HepG2 (cell line): ENCODE data around the gene STAP2. TPM values are rescaled to one million over a fixed set of nuclear protein-coding genes. Genes with fewer than 3 reads are reported as not detected.
A peak's percentile ranks its signal among the peaks of the same experiment; 100 is the strongest.

Experiments used
- AHR ChIP-seq: IDR thresholded peaks from 2 replicates; pipeline ENCODE4 v1.6.1; 2018; ENCODE audit warnings: missing genetic modification reagents, missing compliant biosample characterization
- ERF ChIP-seq: IDR thresholded peaks from 2 replicates; pipeline ENCODE4 v1.6.1; 2018; ENCODE audit warnings: missing biosample characterization, missing genetic modification reagents
- EZH2 ChIP-seq: conservative IDR thresholded peaks from 2 replicates; pipeline ENCODE4 v1.6.1; 2012; ENCODE audit warnings: mild to moderate bottlenecking, low read depth, low read length, moderate library complexity
- GPBP1L1 ChIP-seq: sonication (generic); formaldehyde crosslinking; IDR thresholded peaks from 2 replicates; pipeline ENCODE4 v1.5.0; 2020; ENCODE audit warnings: mild to moderate bottlenecking, missing genetic modification reagents
- HDAC6 ChIP-seq: fragments of 200-600 bp; sonication (generic); IDR thresholded peaks from 2 replicates; pipeline ENCODE4 v1.7.0; 2017; ENCODE audit warnings: mild to moderate bottlenecking, antibody characterized with exemption, low read length, low read depth
- HIVEP1 ChIP-seq: sonication (generic); formaldehyde crosslinking; IDR thresholded peaks from 2 replicates; pipeline ENCODE4 v1.4.0; 2020; ENCODE audit warnings: mild to moderate bottlenecking, missing genetic modification reagents
- NFIB ChIP-seq: sonication (generic); formaldehyde crosslinking; IDR thresholded peaks from 2 replicates; pipeline ENCODE4 v1.9.0; 2021; ENCODE audit warnings: missing genetic modification reagents, mild to moderate bottlenecking, borderline replicate concordance
- RELA ChIP-seq: sonication (generic); formaldehyde crosslinking; IDR thresholded peaks from 2 replicates; pipeline ENCODE4 v1.4.0; 2020; ENCODE audit warnings: missing genetic modification reagents
- RFX3 ChIP-seq: IDR thresholded peaks from 2 replicates; pipeline ENCODE4 v1.6.1; 2016; ENCODE audit warnings: missing biosample characterization, missing genetic modification reagents
- SP140L ChIP-seq: sonication (generic); formaldehyde crosslinking; IDR thresholded peaks from 2 replicates; pipeline ENCODE4 v1.4.0; 2020; ENCODE audit warnings: missing genetic modification reagents, borderline replicate concordance
- ZBED4 ChIP-seq: sonication (generic); formaldehyde crosslinking; IDR thresholded peaks from 2 replicates; pipeline ENCODE4 v1.4.0; 2020; ENCODE audit warnings: missing genetic modification reagents, borderline replicate concordance
- ZBTB33 ChIP-seq: sonication (generic); formaldehyde crosslinking; IDR thresholded peaks from 2 replicates; pipeline ENCODE4 v1.4.0; 2020; ENCODE audit warnings: missing genetic modification reagents
- ZGPAT ChIP-seq: IDR thresholded peaks from 2 replicates; pipeline ENCODE4 v1.6.1; 2016; ENCODE audit warnings: mild to moderate bottlenecking
- ZNF281 ChIP-seq: sonication (generic); formaldehyde crosslinking; IDR thresholded peaks from 2 replicates; pipeline ENCODE4 v1.4.0; 2020; ENCODE audit warnings: missing genetic modification reagents, borderline replicate concordance
- ZNF574 ChIP-seq: sonication (generic); formaldehyde crosslinking; IDR thresholded peaks from 2 replicates; pipeline ENCODE4 v1.4.0; 2020; ENCODE audit warnings: missing genetic modification reagents
- polyA plus RNA-seq, 8 experiments: library from polyadenylated mRNA; depleted of rRNA in 3 of 8; stranded (reverse) in 7 of 8; unstranded in 1 of 8; fragments of >200 nt; fragmentation: Illumina TruSeq in 4 of 8; extraction: Trizol in 4 of 8; gene quantifications; 2 replicates each; pipeline versions ENCODE4 v1.2.1 to v1.2.3, GENCODE V29; 2011 to 2016; ENCODE audit warnings: low read depth in 4 of 8, missing spikeins in 1 of 8, mixed read lengths in 1 of 8; ENCODE audit not compliant: insufficient read depth in 1 of 8
- total RNA-seq, 5 experiments: library from RNA; depleted of rRNA; stranded (reverse); fragments of >200 nt; fragmentation: Illumina TruSeq; extraction: Trizol; gene quantifications; 2 replicates each; pipeline ENCODE4 v1.2.3, GENCODE V29; 2016; ENCODE audit warnings: low read depth in 1 of 5

The STAP2 gene
- total and polyA plus RNA-seq, 2 of the 13 experiments (the other 11 are each of a cell fraction or from before 2014, with no cell fraction given), result 39.0 to 43.7 TPM

- TF ChIP-seq GPBP1L1 (no peak), RELA (peak; percentile 80; the same call in 1 of the 2 replicates), RFX3 (CRISPR knock-in tag) (0 out of 2 replicates have a peak, but pooled peaks have one; percentile 11), ZNF281 (CRISPR knock-in tag) (no peak), ZGPAT (no peak), HIVEP1 (CRISPR knock-in tag) (peak; percentile 100; the same call in 1 of the 2 replicates), AHR (CRISPR knock-in tag) (no peak), EZH2 (no peak), ZBED4 (CRISPR knock-in tag) (no peak), HDAC6 (no peak), ZBTB33 (CRISPR knock-in tag) (no peak), ERF (0 out of 2 replicates have a peak, but pooled peaks have one; percentile 49), ZNF574 (CRISPR knock-in tag) (no peak), SP140L (CRISPR knock-in tag) (no peak; the same call in 1 of the 2 replicates), NFIB (CRISPR knock-in tag) (no peak)
Measured at GRCh38 chr19:4342314-4342614, 3.6 kb upstream of the STAP2 start (continued).
